NCI-H2196 treated with DMSO at 0.1 percent for 48 hours (cell line): ENCODE measurements around the gene ADGRV1.
"Not testable (repeated sequence)": the region's sequence is repeated elsewhere in the genome, so short reads cannot be mapped to it uniquely, and the experiment has no call there.

ENCODE experiments used
- DNase-seq: peaks from one replicate; lab custom pipeline; 2025; ENCODE audit not compliant: unreplicated experiment; lab: John Stamatoyannopoulos, UW

Gene ADGRV1

GRCh38 chr5:90899014-90899604, 340.5 kb downstream of the ADGRV1 start:
- no peak for DNase-seq

GRCh38 chr5:90901261-90901660, 342.7 kb downstream of the ADGRV1 start:
- DNase-seq = no peak

- DNase-seq = no peak
Observed at GRCh38 chr5:90902170-90902569, 343.6 kb downstream of the ADGRV1 start.

- DNase-seq = no peak
Observed at GRCh38 chr5:90902651-90903386, 344.2 kb downstream of the ADGRV1 start.

- no peak for DNase-seq
Observed at GRCh38 chr5:90909101-90909503, 350.5 kb downstream of the ADGRV1 start.

GRCh38 chr5:90909940-90910339, 351.3 kb downstream of the ADGRV1 start:
- no peak for DNase-seq

- DNase-seq = no peak
Observed at GRCh38 chr5:90911169-90911568, 352.6 kb downstream of the ADGRV1 start.

GRCh38 chr5:90912476-90912875, 353.9 kb downstream of the ADGRV1 start:
- no peak for DNase-seq

- DNase-seq = no peak
Observed at GRCh38 chr5:90915393-90915792, 356.8 kb downstream of the ADGRV1 start.

- no peak for DNase-seq
Observed at GRCh38 chr5:90916947-90917800, 358.6 kb downstream of the ADGRV1 start.

- DNase-seq = no peak
Observed at GRCh38 chr5:90917928-90918668, 359.5 kb downstream of the ADGRV1 start.

GRCh38 chr5:90921418-90921973, 362.9 kb downstream of the ADGRV1 start:
- DNase-seq = no peak

- DNase-seq = not testable (repeated sequence)
Observed at GRCh38 chr5:90924222-90924621, 365.6 kb downstream of the ADGRV1 start.

- DNase-seq = not testable (repeated sequence)
Observed at GRCh38 chr5:90929013-90929839, 370.6 kb downstream of the ADGRV1 start.

GRCh38 chr5:90930062-90930461, 371.5 kb downstream of the ADGRV1 start:
- DNase-seq = no peak

GRCh38 chr5:90930756-90931431, 372.3 kb downstream of the ADGRV1 start:
- DNase-seq = no peak

GRCh38 chr5:90932052-90932699, 373.6 kb downstream of the ADGRV1 start:
- no peak for DNase-seq

- DNase-seq = no peak
Observed at GRCh38 chr5:90933298-90933697, 374.7 kb downstream of the ADGRV1 start.
